Erythroblast (primary cell): Measurements from ENCODE around the gene EDIL3.

Experiments
- GATA1 ChIP-seq: IDR thresholded peaks from 2 replicates; pipeline ENCODE4 v1.6.1; 2011; ENCODE audit warnings: low read depth, mild to moderate bottlenecking, control low read depth, low read length, moderate library complexity
- POLR2A ChIP-seq: IDR thresholded peaks from 2 replicates; pipeline ENCODE4 v1.6.1; 2011; ENCODE audit warnings: mild to moderate bottlenecking, low read length

DNA sequence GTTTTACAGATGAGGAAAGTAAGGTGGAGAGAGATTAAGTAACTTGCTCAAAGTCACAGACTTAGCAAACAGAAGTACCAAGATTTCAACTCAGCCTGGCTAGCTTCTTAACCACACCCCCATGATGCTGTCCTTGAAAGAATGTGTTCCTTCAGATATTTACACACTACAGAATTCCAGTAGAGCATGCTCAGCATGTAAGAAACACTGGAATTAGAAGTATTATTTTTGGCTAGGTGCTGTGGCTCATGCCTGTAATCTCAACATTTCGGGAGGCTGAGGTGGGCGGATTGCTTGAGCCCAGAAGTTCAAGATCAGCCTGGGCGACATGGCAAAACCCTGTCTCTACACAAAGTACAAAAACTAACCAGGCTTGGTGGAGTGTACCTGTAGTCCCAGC is 142.4 kb downstream of the EDIL3 start:
- no peak for TF ChIP-seq POLR2A
- TF ChIP-seq GATA1: no peak
